ENCODE data around the gene KMT5C.

KMT5C gene

GRCh38 chr19:55373993-55374757 lies 34.5 kb downstream of the KMT5C start:
- no peak overlapping the region for H3K4me3 ChIP-seq (ENCODE audit: low read depth, low read length)
- DNase-seq (ENCODE audit: low read depth), result no peak
- no peak for TF ChIP-seq CTCF (IDR thresholded peaks at IDR 0.05; ENCODE audit: control insufficient read depth, extremely low read depth, insufficient read depth)

- no peak for TF ChIP-seq CTCF (IDR thresholded peaks at IDR 0.05; ENCODE audit: control insufficient read depth, extremely low read depth, insufficient read depth)
- no peak for DNase-seq (ENCODE audit: low read depth)
- no peak within 1 kb of the TSS for H3K4me3 ChIP-seq (ENCODE audit: low read depth, low read length)
Observed at GRCh38 chr19:55376241-55376933, 36.7 kb downstream of the KMT5C start, which contains the start of gene TMEM190. Gene TMEM190, plus strand, starts transcription at chr19:55376826. Its CDS starts 28 bp downstream, at chr19:55376854.

DNA sequence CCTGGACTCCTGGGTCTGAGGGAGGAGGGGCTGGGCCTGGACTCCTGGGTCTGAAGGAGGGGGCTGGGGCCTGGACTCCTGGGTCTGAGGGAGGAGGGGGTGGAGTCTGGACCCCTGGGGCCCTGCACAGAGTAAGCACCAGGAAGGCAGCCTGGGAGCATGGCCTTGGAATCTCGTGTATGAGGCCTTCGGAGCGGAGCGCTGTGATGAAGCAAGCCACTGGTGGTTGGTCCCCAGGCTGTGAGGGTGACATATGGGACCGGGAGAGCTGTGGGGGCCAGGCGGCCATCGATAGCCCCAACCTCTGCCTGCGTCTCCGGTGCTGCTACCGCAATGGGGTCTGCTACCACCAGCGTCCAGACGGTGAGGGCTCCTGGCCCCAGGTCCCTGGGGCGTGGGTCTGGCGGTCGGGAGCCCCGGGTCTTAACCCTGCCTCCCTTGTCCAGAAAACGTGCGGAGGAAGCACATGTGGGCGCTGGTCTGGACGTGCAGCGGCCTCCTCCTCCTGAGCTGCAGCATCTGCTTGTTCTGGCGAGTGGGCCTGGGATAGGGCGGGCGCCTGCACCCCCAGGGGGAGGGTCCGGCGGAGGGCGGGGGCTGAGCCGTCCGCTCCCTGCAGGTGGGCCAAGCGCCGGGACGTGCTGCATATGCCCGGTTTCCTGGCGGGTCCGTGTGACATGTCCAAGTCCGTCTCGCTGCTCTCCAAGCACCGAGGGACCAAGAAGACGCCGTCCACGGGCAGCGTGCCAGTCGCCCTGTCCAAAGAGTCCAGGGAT lies 37.9 kb downstream of the KMT5C start:
- H3K4me3 ChIP-seq (ENCODE audit: low read depth, low read length), result no peak overlapping the region
- no peak for DNase-seq (ENCODE audit: low read depth)
- no peak for TF ChIP-seq CTCF (IDR thresholded peaks at IDR 0.05; ENCODE audit: control insufficient read depth, extremely low read depth, insufficient read depth)

GRCh38 chr19:55379174-55379573 lies 39.5 kb downstream of the KMT5C start:
- TF ChIP-seq CTCF (IDR thresholded peaks at IDR 0.05; ENCODE audit: control insufficient read depth, extremely low read depth, insufficient read depth), result no peak
- no peak overlapping the region for H3K4me3 ChIP-seq (ENCODE audit: low read depth, low read length)
- no peak for DNase-seq (ENCODE audit: low read depth)

GRCh38 chr19:55382013-55382412 lies 42.3 kb downstream of the KMT5C start:
- no peak overlapping the region for H3K4me3 ChIP-seq (ENCODE audit: low read depth, low read length)
- no peak for DNase-seq (ENCODE audit: low read depth)
- no peak for TF ChIP-seq CTCF (IDR thresholded peaks at IDR 0.05; ENCODE audit: control insufficient read depth, extremely low read depth, insufficient read depth)

- TF ChIP-seq CTCF (IDR thresholded peaks at IDR 0.05; ENCODE audit: control insufficient read depth, extremely low read depth, insufficient read depth), result no peak
- no peak for DNase-seq (ENCODE audit: low read depth)
- peak overlapping the region; percentile 69 for H3K4me3 ChIP-seq (ENCODE audit: low read depth, low read length)
Observed at GRCh38 chr19:55382522-55383054, 42.9 kb downstream of the KMT5C start.
